ENCODE results near the gene CHD6.

GRCh38 chr20:41532935-41533334, 85.2 kb downstream of the CHD6 start:
- TF ChIP-seq, protein P1, sequence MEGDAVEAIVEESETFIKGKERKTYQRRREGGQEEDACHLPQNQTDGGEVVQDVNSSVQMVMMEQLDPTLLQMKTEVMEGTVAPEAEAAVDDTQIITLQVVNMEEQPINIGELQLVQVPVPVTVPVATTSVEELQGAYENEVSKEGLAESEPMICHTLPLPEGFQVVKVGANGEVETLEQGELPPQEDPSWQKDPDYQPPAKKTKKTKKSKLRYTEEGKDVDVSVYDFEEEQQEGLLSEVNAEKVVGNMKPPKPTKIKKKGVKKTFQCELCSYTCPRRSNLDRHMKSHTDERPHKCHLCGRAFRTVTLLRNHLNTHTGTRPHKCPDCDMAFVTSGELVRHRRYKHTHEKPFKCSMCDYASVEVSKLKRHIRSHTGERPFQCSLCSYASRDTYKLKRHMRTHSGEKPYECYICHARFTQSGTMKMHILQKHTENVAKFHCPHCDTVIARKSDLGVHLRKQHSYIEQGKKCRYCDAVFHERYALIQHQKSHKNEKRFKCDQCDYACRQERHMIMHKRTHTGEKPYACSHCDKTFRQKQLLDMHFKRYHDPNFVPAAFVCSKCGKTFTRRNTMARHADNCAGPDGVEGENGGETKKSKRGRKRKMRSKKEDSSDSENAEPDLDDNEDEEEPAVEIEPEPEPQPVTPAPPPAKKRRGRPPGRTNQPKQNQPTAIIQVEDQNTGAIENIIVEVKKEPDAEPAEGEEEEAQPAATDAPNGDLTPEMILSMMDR (conservative IDR thresholded peaks at IDR 0.05) = no peak
- no peak for TF ChIP-seq EZH2 (IDR thresholded peaks at IDR 0.05; ENCODE audit: low read depth)

All from PC-9 (cell line).